Mesendoderm (in vitro differentiated cells): ENCODE measurements around the gene BLM.
"Not testable (repeated sequence)": the region's sequence is repeated elsewhere in the genome, so short reads cannot be mapped to it uniquely, and the experiment has no call there.

Source experiments
- DNase-seq: peaks from one replicate; pipeline ENCODE4 v3.0.0; 2013
- H2AK5ac ChIP-seq: 2 replicates; pipeline ENCODE4 v1.6.1; 2013; ENCODE audit warnings: low read length, inconsistent platforms
- H2BK120ac ChIP-seq: 2 replicates; pipeline ENCODE4 v1.6.1; 2013; ENCODE audit warnings: low read depth, mild to moderate bottlenecking, low read length, moderate library complexity, mixed read lengths
- H2BK15ac ChIP-seq: replicated peaks from 2 replicates; pipeline ENCODE4 v1.6.1; 2013; ENCODE audit warnings: low read depth, mild to moderate bottlenecking, moderate library complexity
- H2BK5ac ChIP-seq: 2 replicates; pipeline ENCODE4 v1.6.1; 2013; ENCODE audit warnings: low read length, inconsistent platforms
- H3K18ac ChIP-seq: 2 replicates; pipeline ENCODE4 v1.6.1; 2013; ENCODE audit warnings: mild to moderate bottlenecking, low read length, mixed read lengths
- H3K23ac ChIP-seq: one replicate; pipeline ENCODE4 v1.6.1; 2013; ENCODE audit warnings: low read length
- H3K27ac ChIP-seq: 2 replicates; pipeline ENCODE4 v1.5.1; 2013; ENCODE audit warnings: low read depth, mild to moderate bottlenecking, inconsistent platforms, low read length, moderate library complexity
- H3K27me3 ChIP-seq: 2 replicates; pipeline ENCODE4 v1.6.1; 2013; ENCODE audit warnings: low read length, control low read depth, mild to moderate bottlenecking, inconsistent platforms; ENCODE audit not compliant: insufficient read depth, poor library complexity
- H3K36me3 ChIP-seq: 2 replicates; pipeline ENCODE4 v1.6.1; 2013; ENCODE audit warnings: low read length, inconsistent platforms; ENCODE audit not compliant: control insufficient read depth, insufficient read depth
- H3K4ac ChIP-seq: one replicate; pipeline ENCODE4 v1.6.1; 2013; ENCODE audit warnings: low read depth, mild to moderate bottlenecking, low read length, moderate library complexity
- H3K4me1 ChIP-seq: 2 replicates; pipeline ENCODE4 v1.6.1; 2013; ENCODE audit warnings: low read depth, low read length, inconsistent platforms; ENCODE audit not compliant: control insufficient read depth
- H3K4me2 ChIP-seq: 2 replicates; pipeline ENCODE4 v1.6.1; 2013; ENCODE audit warnings: low read length
- H3K4me3 ChIP-seq: 2 replicates; pipeline ENCODE4 v1.5.1; 2013; ENCODE audit warnings: mild to moderate bottlenecking, low read length
- H3K56ac ChIP-seq: one replicate; pipeline ENCODE4 v1.6.1; 2013; ENCODE audit warnings: low read length
- H3K79me1 ChIP-seq: 2 replicates; pipeline ENCODE4 v1.6.1; 2013; ENCODE audit warnings: low read length, inconsistent platforms
- H3K79me2 ChIP-seq: 2 replicates; pipeline ENCODE4 v1.6.1; 2013; ENCODE audit warnings: mild to moderate bottlenecking, low read length; ENCODE audit not compliant: control insufficient read depth, insufficient read depth
- H3K9ac ChIP-seq: 2 replicates; pipeline ENCODE4 v1.6.1; 2013; ENCODE audit warnings: low read length, inconsistent platforms
- H4K5ac ChIP-seq: one replicate; pipeline ENCODE4 v1.6.1; 2013; ENCODE audit warnings: low read length
- H4K8ac ChIP-seq: one replicate; pipeline ENCODE4 v1.6.1; 2013; ENCODE audit warnings: low read depth, mild to moderate bottlenecking, control low read depth, low read length, moderate library complexity
- WGBS: extraction: QIAGEN DNeasy Blood & Tissue Kit; methylation state at CpG from one replicate; pipeline ENCODE4 v1.1.7; 2013; ENCODE audit warnings: low lambda C conversion rate, missing lambda C conversion rate; ENCODE audit not compliant: insufficient coverage; ENCODE audit errors: extremely low coverage; 5-methylcytosine and 5-hydroxymethylcytosine counted together

The BLM gene

DNA sequence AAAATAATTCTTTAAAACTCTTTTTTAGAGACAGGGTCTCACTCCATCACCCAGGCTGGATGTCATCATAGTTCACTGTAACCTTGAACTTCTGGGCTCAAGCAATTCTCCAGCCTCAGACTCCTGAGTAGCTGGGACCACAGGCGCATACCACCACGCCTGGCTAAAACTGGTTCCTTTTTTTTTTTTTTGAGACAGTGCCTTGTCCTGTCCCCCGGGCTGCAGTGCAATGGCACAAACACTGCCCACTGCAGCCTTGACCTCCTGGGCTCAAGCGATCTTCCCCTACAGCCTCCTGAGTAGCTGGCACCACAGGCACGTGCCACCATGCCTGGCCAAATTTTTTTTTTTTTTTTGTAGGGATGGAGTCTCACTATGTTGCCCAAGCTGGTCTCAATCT, 127.5 kb downstream of the BLM start:
- Histone ChIP-seq H4K5ac (no peak overlapping the region), H2BK15ac (no peak overlapping the region), H3K79me1 (no peaks in the 10 kb centered on the region), H4K8ac (no peak overlapping the region), H3K36me3 (no peaks in the 10 kb centered on the region), H3K18ac (no peak overlapping the region), H3K27ac (no peak overlapping the region), H3K4ac (no peak overlapping the region), H3K27me3 (no peaks in the 10 kb centered on the region), H3K4me2 (no peak overlapping the region), H3K4me1 (peaks cover 3% of the 10 kb centered on the region), H3K56ac (no peak overlapping the region), H3K9ac (no peak overlapping the region), H3K23ac (no peak overlapping the region), H2BK120ac (no peak overlapping the region), H2AK5ac (no peak overlapping the region), H3K79me2 (no peaks in the 10 kb centered on the region), H2BK5ac (no peak overlapping the region), H3K4me3 (no peak overlapping the region)
- no peak for DNase-seq
- no CpG with 5 or more reads among the region's 5 CpGs for WGBS

DNA sequence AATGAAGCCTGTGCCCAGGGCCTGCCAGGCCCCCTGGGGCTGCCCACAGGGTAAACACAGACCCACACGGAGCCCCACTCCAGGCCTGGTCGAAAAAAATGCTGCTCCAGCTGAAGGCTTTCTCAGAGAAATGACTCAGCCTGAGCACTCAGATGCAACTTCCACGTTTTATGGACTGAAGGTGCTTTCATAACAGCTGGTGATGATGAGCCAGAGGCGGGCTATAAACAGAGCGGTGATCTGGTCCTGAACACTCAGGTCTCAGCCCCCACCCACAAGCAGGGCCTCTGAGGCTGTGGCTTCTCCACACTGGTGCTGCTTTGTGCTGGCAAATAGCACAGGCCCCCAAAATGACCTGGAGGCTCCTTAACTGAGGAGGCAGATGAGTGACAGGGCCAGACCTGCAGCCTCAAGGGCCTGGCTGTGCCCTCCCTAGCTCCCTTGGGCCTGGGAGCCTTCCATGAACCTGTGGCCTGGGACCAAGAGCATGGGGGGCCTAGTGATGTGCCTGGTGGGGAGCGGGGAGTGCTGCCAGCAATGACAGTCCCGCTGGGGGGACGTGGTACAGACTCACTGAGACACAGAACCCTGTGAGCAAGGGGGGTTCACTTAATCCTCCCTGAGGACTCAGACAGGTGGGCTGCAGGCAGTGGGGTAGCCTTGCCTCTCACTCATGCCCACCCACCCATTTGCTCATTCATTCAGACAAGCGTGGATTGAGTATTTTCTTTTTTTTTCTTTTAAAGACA, 128.2 kb downstream of the BLM start:
- Histone ChIP-seq H3K4me3 (no peak overlapping the region), H3K79me2 (no peaks in the 10 kb centered on the region), H2BK5ac (no peak overlapping the region), H3K27me3 (no peaks in the 10 kb centered on the region), H3K36me3 (no peaks in the 10 kb centered on the region), H3K27ac (no peak overlapping the region), H3K18ac (no peak overlapping the region), H3K4me1 (no peaks in the 10 kb centered on the region), H3K4ac (no peak overlapping the region), H3K4me2 (no peak overlapping the region), H2BK15ac (no peak overlapping the region), H3K9ac (no peak overlapping the region), H2AK5ac (no peak overlapping the region), H3K56ac (no peak overlapping the region), H4K8ac (no peak overlapping the region), H3K23ac (no peak overlapping the region), H4K5ac (no peak overlapping the region), H2BK120ac (no peak overlapping the region), H3K79me1 (no peaks in the 10 kb centered on the region)
- no peak for DNase-seq
- no CpG with 5 or more reads among the region's 9 CpGs for WGBS

DNA sequence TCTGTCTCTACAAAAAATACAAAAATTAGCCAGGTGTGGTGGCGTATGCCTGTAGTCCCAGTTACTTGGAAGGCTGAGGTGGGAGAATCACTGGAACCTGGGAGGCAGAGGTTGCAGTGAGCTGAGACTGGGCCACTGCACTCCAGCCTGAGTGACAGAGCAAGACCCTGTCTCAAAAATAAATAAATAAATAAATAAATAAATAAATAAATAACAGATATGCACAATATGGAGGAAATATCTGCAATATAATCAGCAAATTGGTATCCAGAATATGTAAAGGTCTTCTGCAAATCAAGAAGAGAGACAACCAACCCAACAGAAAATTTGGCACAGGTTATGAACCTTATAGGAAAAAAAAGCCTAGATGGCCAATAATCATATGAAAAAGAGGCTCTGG, 132.3 kb downstream of the BLM start:
- not testable (repeated sequence) for H3K23ac ChIP-seq, H3K27me3 ChIP-seq, H3K79me1 ChIP-seq, H3K36me3 ChIP-seq, H2BK5ac ChIP-seq, H3K4me2 ChIP-seq, H4K8ac ChIP-seq, H3K56ac ChIP-seq, H3K4me3 ChIP-seq, H4K5ac ChIP-seq, H3K4ac ChIP-seq, H2BK120ac ChIP-seq, H2AK5ac ChIP-seq, H3K9ac ChIP-seq, H3K18ac ChIP-seq, H2BK15ac ChIP-seq, DNase-seq, H3K79me2 ChIP-seq, H3K4me1 ChIP-seq, H3K27ac ChIP-seq
- WGBS = no CpG with 5 or more reads among the region's 1 CpG

DNA sequence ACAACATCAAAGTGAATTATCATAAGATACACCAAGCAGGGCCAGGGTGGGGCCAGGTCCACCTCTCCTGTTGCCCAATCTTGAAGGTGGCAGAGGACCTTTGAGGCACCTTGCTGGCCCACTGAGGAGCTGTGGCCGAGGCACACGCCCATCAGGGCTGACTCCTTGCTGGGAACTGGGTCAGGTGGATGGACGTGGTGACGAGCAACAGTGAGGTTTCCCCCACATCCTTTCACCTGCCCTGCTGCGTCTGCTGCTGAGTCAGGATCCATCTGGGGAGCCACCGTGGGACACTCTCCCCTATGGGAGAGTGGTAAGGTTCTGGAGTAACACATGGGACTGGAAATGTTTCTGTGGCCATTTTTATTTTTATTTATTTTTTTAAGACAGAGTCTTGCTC, 134.0 kb downstream of the BLM start:
- H3K36me3 ChIP-seq = no peaks in the 10 kb centered on the region
- no CpG with 5 or more reads among the region's 6 CpGs for WGBS
- H2BK15ac ChIP-seq = no peak overlapping the region
- H2AK5ac ChIP-seq = no peak overlapping the region
- H4K5ac ChIP-seq = no peak overlapping the region
- no peak overlapping the region for H2BK5ac ChIP-seq
- no peak overlapping the region for H3K4ac ChIP-seq
- H3K4me1 ChIP-seq = no peaks in the 10 kb centered on the region
- H3K18ac ChIP-seq = no peak overlapping the region
- H3K27ac ChIP-seq = no peak overlapping the region
- H3K9ac ChIP-seq = no peak overlapping the region
- no peak overlapping the region for H3K4me3 ChIP-seq
- no peak overlapping the region for H3K56ac ChIP-seq
- no peak for DNase-seq
- no peak overlapping the region for H4K8ac ChIP-seq
- H3K4me2 ChIP-seq = no peak overlapping the region
- no peak overlapping the region for H2BK120ac ChIP-seq
- H3K27me3 ChIP-seq = no peaks in the 10 kb centered on the region
- no peak overlapping the region for H3K23ac ChIP-seq
- no peaks in the 10 kb centered on the region for H3K79me2 ChIP-seq
- H3K79me1 ChIP-seq = no peaks in the 10 kb centered on the region

DNA sequence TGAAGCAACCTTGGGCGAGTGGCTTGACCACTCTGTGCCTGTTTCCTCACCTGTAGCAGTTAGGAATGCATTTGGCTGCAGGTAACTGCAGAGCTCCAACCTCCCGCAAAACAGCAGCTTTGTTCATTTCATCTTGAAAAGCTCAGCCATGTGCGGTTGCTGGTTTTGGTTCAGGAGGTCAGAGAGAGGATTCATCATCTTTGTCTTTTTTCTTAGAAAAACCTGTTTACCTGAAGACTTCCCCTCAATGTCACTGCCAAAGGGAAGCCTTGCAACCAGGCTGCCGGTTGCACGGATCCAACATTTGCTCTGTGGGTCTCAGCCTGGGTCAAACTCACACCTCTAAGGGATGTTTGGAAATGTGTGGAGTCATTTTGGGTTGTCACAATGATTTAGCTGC, 134.8 kb downstream of the BLM start:
- no peak overlapping the region for H2BK15ac ChIP-seq
- H3K18ac ChIP-seq = no peak overlapping the region
- H3K79me2 ChIP-seq = no peaks in the 10 kb centered on the region
- H3K9ac ChIP-seq = no peak overlapping the region
- no peak overlapping the region for H3K56ac ChIP-seq
- no peak overlapping the region for H3K27ac ChIP-seq
- no peaks in the 10 kb centered on the region for H3K4me1 ChIP-seq
- H2BK5ac ChIP-seq = no peak overlapping the region
- H3K4me2 ChIP-seq = no peak overlapping the region
- no peaks in the 10 kb centered on the region for H3K36me3 ChIP-seq
- no peak overlapping the region for H4K8ac ChIP-seq
- no peak overlapping the region for H3K23ac ChIP-seq
- no peak overlapping the region for H2AK5ac ChIP-seq
- H3K4ac ChIP-seq = no peak overlapping the region
- H3K79me1 ChIP-seq = no peaks in the 10 kb centered on the region
- H3K27me3 ChIP-seq = no peaks in the 10 kb centered on the region
- DNase-seq = no peak
- no peak overlapping the region for H4K5ac ChIP-seq
- no peak overlapping the region for H2BK120ac ChIP-seq
- no peak overlapping the region for H3K4me3 ChIP-seq
- WGBS = no CpG with 5 or more reads among the region's 5 CpGs

DNA sequence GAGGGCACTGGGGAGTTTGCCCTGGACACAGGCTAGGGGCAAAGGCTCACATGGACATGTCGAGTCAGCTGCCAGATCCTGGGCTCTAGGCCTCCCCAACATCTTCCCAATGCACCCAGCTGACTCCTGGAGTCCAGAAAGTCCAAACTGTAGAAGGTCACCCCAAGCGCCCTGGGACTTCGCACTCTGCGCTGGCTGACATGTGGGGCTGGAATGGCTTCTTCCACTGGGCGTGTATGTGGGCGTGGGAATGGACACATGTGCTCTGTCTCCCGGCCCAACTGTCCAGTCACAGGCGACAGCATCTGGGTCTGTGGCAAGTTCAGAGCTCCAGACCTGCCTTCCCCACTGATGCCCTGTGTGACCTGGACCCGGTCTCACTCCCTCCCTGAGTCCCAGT, 138.0 kb downstream of the BLM start:
- no peak overlapping the region for H3K4me2 ChIP-seq
- no peak overlapping the region for H3K9ac ChIP-seq
- H3K79me1 ChIP-seq = no peaks in the 10 kb centered on the region
- no peak overlapping the region for H3K23ac ChIP-seq
- H3K4me1 ChIP-seq = peaks cover 3% of the 10 kb centered on the region
- no CpG with 5 or more reads among the region's 9 CpGs for WGBS
- H2BK15ac ChIP-seq = no peak overlapping the region
- no peak overlapping the region for H2BK120ac ChIP-seq
- no peak overlapping the region for H2BK5ac ChIP-seq
- DNase-seq = no peak
- H3K18ac ChIP-seq = no peak overlapping the region
- no peaks in the 10 kb centered on the region for H3K27me3 ChIP-seq
- no peak overlapping the region for H3K4me3 ChIP-seq
- H3K79me2 ChIP-seq = no peaks in the 10 kb centered on the region
- no peak overlapping the region for H4K5ac ChIP-seq
- no peak overlapping the region for H3K56ac ChIP-seq
- no peak overlapping the region for H3K4ac ChIP-seq
- no peaks in the 10 kb centered on the region for H3K36me3 ChIP-seq
- no peak overlapping the region for H4K8ac ChIP-seq
- no peak overlapping the region for H2AK5ac ChIP-seq
- no peak overlapping the region for H3K27ac ChIP-seq
